ENCODE measurements around the gene ATG4B. TPM values are rescaled to one million over a fixed set of nuclear protein-coding genes. Genes with fewer than 3 reads are reported as not detected.

ATG4B gene
- total and polyA plus RNA-seq, 9 of the 15 experiments (the other 6 are each of a cell fraction or from before 2014, with no cell fraction given) = 5.9 to 58.8 (median 35.6) TPM

DNA sequence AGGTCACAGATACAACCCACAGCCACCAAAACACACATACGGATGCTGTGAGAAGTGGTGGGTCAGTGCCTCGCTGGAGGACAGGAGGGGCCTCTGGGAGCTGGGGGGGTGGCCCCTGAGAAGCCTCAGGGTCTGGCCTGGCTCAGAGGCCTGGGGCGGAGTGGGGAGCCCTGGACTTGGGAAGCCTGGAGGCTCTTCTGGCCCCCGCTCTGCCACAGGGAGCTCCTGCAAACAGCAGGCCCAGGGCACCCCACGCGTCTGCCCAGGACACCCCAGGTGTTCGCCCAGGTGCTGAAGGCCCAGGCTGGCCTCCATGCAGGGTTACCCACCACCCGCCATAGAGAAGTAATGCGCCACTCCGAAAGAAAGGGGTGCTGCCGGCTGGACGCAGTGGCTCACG, 26.4 kb upstream of the ATG4B start:
- POLR2A ChIA-PET = no interaction called here
- H3K79me2 ChIP-seq (ENCODE audit: control insufficient read depth, insufficient read depth, low read length) = peaks cover 49% of the 10 kb centered on the region
- no peak for ATAC-seq

More for the DNA sequence above, 26.4 kb upstream of the ATG4B start:
- H4K20me1 ChIP-seq (replicated peaks; ENCODE audit: control insufficient read depth, insufficient read depth, low read length) = no peaks in the 10 kb centered on the region
- H3K4me3 ChIP-seq = no peak overlapping the region
- no peak for DNase-seq (ENCODE audit: extremely low read depth in 1 of 4, low spot score in 3 of 4)
- intact Hi-C loops (cut with micrococcal nuclease) = loop anchor here (2.0 kb wide), 1 partner anchor 254 kb away; the partner anchor contains the start of gene FARP2
- H2AFZ ChIP-seq (ENCODE audit: low read depth, low read length) = no peak overlapping the region
- WGBS (ENCODE audit: insufficient coverage, low coverage, missing lambda C conversion rate) = 74% methylated on average over 2 of the region's 13 CpGs
- H3K36me3 ChIP-seq (ENCODE audit: control insufficient read depth, insufficient read depth, low read length) = peaks cover 32% of the 10 kb centered on the region; the same call in 2 of the 3 replicates
- BruUV-seq (replicated peaks) = no TSS peak
- no peaks in the 10 kb centered on the region for H3K9me1 ChIP-seq (ENCODE audit: control insufficient read depth, insufficient read depth, low read length)
- peak overlapping the region in 1 of 2 experiments; percentile 68; a peak in 2 of 4 replicates for H3K9ac ChIP-seq (ENCODE audit: insufficient read depth in 1 of 2, low read depth in 2 of 2, low read length in 2 of 2)
- H3K27me3 ChIP-seq (ENCODE audit: control insufficient read depth in 2 of 2, insufficient read depth in 2 of 2, low read length in 2 of 2) = no peaks in the 10 kb centered on the region
- in situ Hi-C loops (cut with MboI) = no loop called here
- TF ChIP-seq POLR2AphosphoS5 (IDR thresholded peaks at IDR 0.05; ENCODE audit: control insufficient read depth, insufficient read depth, low read depth, low read length) (no peak), DNMT1 (IDR thresholded peaks at IDR 0.05) (no peak), SRSF7 (optimal IDR thresholded peaks at IDR 0.05; ENCODE audit: low read depth, low read length) (no peak), RFX1 (IDR thresholded peaks at IDR 0.05) (no peak)
- TF ChIP-seq, protein P1, sequence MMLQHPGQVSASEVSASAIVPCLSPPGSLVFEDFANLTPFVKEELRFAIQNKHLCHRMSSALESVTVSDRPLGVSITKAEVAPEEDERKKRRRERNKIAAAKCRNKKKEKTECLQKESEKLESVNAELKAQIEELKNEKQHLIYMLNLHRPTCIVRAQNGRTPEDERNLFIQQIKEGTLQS (IDR thresholded peaks at IDR 0.05) = no peak
- TF ChIP-seq, protein P1 (CRISPR knock-in tag; conservative IDR thresholded peaks at IDR 0.05) = no peak
- peak overlapping the region; percentile 74; the same call in 1 of the 3 replicates for H3K27ac ChIP-seq (ENCODE audit: extremely low read depth, low read depth, low read length)
- H3K9me3 ChIP-seq (replicated peaks; ENCODE audit: control insufficient read depth, insufficient read depth, low read depth, low read length) = no peaks in the 10 kb centered on the region
- no peak overlapping the region for H3K4me2 ChIP-seq (ENCODE audit: insufficient read depth, low read length)
- peaks cover 0 to 32% of the 10 kb centered on the region in 2 experiments; a peak in 3 of 5 replicates for H3K4me1 ChIP-seq (replicated peaks in 1 of 2; ENCODE audit: control insufficient read depth in 2 of 2, insufficient read depth in 2 of 2, low read length in 2 of 2)
- CTCF ChIA-PET (ENCODE audit: low intra/inter-chr PET ratio) = no interaction called here
- FAIRE-seq = no peak
